GM19099 (cell line): ENCODE results near the gene PHYH.

Experiments
- POLR2A ChIP-seq: IDR thresholded peaks from 3 replicates; pipeline ENCODE4 v1.6.1; 2011; ENCODE audit warnings: low read depth; ENCODE audit not compliant: insufficient read length; ENCODE audit errors: extremely low read depth

Gene PHYH

DNA sequence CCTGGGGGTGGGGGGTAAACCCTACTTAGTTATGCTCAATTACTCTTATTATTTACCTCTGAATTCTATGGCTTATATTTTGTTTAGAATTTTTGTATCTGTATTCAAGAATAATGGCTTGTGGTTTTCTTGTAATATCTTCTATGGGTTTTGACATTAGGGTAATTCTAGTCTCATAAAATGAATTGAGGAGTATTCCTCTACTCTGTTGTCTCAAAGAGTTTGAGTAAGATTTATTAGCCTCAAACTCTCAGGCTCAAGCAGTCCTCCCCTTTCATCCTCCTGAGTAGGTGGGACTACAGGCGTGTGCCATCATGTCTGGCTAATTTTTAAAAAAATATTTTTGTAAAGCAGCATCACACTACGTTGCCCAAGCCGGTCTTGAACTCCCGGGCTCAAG lies 46.1 kb downstream of the PHYH start:
- no peak for TF ChIP-seq POLR2A

DNA sequence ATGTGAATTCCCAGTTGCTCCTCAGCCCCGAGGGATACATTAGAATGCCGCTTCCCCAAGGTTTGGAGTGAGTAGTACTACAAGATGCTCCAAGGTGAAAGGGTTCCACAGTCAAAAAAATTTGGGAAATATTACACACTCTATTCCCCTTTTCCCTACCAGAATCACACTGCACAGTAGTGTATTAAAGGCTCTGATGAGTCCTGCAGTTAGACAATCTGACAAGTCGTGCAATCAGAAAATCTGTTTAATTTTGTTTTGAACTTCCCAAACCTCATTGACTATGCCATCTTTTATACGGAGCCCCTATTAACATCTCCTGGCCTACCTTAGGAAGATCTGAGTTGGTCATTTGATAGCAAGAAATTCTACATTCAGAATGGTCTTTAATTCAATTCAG lies 52.1 kb downstream of the PHYH start:
- no peak for TF ChIP-seq POLR2A

GRCh38 chr10:13247246-13247645 lies 52.6 kb downstream of the PHYH start:
- TF ChIP-seq POLR2A = no peak

DNA sequence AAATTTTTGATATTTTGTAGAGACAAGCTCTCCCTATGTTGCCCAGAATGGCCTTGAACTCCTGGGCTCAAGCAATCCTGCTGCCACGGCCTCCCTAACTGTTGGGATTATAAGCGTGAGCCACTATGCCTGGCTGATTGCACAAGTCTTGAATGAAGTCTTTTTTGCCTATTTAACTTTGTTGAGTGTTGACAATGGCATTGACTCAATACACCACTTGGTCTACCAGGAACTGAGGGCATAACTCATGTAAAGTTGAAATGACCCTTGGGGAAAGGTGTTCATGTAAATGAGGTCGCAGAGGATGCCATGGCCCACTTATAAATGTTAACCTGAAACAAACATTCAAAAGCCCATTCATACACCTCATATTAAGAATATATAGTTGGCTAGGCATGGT lies 58.3 kb downstream of the PHYH start:
- no peak for TF ChIP-seq POLR2A

GRCh38 chr10:13239923-13240322 lies 59.9 kb downstream of the PHYH start:
- TF ChIP-seq POLR2A = no peak

DNA sequence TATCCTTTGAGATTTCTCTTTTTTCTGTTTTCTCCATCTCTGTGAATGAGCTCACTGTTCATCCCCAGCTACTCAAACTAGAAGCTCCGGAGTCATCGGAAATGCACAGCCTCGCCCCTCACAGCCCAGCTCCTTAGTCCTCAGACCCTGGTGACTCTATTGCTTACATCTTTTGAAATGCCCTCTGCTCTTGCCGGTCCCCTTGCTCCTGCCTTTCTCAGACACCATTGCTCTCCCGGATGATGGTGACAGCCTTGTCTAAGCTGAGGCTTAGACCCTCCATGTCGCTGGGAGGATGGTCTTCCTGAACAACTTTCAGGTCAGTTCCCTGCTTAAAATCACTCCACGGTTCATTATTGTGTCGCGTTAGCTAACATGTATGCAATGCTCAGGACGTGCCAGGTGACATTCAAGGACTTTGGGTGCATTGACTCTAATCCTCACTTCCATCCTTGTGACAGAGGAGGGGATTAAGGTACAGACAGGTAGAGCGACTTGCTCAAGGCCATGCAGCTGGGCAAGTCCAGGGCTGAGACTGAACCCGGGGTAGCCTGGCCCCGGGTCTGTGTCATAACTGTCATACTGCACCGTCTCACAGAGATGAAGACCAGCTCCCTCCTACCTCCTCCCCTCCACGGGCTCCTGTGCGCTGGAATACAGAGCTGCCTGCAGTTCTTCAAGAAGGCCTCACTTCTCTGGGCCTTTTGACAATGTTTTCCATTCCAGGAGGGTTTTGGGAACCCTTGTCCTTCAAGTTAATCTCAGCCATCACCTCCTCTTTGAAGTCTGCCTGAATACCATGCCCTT lies 61.4 kb downstream of the PHYH start:
- no peak for TF ChIP-seq POLR2A

DNA sequence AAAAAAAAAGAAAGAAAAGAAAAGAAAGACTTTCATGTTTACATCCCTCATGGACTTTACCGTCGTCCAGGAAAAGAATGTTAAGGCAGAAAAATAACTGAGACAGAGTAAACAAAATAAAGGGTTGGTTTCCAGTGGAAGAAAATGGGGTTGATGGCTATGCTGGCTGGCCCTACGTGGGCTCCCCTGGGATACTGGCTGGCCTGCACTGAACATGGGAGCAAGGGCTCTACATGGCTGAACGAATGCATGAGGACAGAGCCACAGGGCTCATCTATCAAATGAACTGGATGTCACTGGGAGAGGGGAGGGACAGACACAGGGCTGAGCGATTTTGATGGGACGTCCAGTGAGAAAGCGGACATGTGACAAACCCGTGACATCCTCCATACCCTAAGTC lies 63.2 kb downstream of the PHYH start:
- no peak for TF ChIP-seq POLR2A

DNA sequence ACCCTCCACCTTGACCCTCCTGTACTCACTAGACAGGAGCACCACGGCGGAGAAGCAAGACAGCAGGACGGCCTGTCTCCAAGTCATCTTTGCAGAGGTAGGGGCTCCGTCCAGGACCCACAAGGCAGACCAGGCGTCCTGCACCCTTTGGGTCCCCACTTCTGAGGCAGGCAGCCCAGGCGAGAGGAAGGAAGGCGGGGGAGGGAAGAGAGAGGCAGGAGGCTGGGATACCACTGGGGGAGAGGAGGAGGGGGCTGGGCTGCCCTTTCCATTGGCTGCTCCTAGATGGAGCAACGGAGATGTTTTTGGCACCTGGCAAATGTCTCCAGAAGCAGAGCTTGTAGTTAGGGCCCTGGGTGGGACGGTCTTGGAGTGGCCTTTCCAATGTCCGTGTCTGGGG lies 65.7 kb downstream of the PHYH start, which contains the start of gene UCMA:
Gene UCMA (minus strand): TSS at position 203 of the 400 bp plus-strand sequence. CDS start 116 bp downstream, at position 87.
- TF ChIP-seq POLR2A = no peak

GRCh38 chr10:13233358-13233757 lies 66.5 kb downstream of the PHYH start:
- no peak for TF ChIP-seq POLR2A

- no peak for TF ChIP-seq POLR2A
These were observed 68.1 kb downstream of the PHYH start for GRCh38 chr10:13231808-13232207.

GRCh38 chr10:13231190-13231589 lies 68.7 kb downstream of the PHYH start:
- no peak for TF ChIP-seq POLR2A
